Measurements from ENCODE around the gene KPRP.

Gene KPRP

GRCh38 chr1:152770411-152770810 lies 12.6 kb downstream of the KPRP start:
- no peak for DNase-seq (ENCODE audit: low spot score)

GRCh38 chr1:152774875-152775274 lies 17.1 kb downstream of the KPRP start, which contains the start of gene LCE1F:
TSS of gene LCE1F (plus strand) at chr1:152775140. CDS start at chr1:152776372, 1,232 bp downstream.
- no peak for DNase-seq (ENCODE audit: low spot score)

DNA sequence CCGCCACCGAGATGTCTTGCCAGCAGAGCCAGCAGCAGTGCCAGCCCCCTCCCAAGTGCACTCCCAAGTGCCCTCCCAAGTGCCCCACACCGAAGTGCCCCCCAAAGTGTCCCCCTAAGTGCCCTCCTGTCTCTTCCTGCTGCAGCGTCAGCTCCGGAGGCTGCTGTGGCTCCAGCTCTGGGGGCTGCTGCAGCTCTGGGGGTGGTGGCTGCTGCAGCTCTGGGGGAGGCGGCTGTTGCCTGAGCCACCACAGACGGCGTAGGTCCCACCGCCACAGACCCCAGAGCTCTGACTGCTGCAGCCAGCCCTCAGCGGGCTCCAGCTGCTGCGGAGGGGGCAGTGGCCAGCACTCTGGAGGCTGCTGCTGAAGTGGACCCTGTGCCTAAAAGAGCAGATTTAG lies 18.5 kb downstream of the KPRP start:
- DNase-seq (ENCODE audit: low spot score), result no peak

DNA sequence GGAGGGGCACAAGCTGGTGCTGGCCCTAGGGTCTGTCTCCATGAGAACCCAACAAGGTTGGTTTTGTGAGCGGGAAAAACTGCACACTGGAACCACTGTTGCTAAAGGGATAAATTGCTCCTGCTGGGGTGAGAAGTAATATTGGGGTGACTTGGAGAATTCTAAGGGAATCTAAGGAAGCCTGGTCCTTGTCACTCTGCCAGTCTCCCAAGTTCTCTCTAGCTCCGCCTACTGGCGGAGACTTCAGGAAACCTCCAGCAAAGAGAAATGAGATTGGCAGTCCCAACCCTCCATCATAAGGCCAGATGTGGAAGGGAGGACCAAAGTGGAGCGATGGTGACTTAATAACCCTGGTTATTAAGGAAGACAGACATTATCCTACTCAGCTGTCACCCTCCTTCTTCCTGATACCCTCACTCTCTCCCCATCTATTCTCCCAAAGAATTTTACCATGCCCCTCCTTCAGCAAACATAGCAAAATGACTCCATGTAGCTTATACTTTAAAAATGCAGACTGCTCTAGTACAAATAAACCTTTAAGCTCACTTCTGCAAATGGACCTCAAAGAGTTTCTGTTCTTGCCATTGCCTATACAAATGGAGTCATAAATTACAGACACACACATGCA lies 19.8 kb downstream of the KPRP start:
- DNase-seq (ENCODE audit: low spot score), result peak; percentile 16

- DNase-seq (ENCODE audit: low spot score), result no peak
Observed at GRCh38 chr1:152783095-152783494, 25.3 kb downstream of the KPRP start.

- DNase-seq (ENCODE audit: low spot score), result no peak
Observed at GRCh38 chr1:152786077-152786476, 28.3 kb downstream of the KPRP start, which contains the start of gene LCE1E. TSS of gene LCE1E (plus strand) at chr1:152786257. CDS start at chr1:152787300, 1,043 bp downstream.

DNA sequence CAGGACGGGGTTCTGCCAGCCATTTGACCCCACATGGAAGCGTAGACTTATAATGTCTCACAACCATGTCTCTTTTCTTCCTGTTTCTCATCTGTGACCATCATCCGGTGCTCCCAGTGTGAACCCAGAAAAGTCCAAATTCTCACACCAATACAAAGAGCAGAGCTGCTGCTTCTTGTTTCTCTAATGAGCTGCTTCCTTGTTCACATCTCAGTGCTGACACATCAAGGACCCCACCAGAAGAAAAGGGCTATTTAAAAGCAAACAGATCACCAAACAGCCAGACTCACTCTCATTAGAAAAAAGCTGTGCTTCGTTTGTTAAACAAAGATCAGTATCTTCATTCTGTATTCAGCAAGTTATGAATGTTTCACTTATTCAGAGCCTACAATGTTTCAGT lies 37.9 kb downstream of the KPRP start:
- DNase-seq (ENCODE audit: low spot score), result no peak

DNA sequence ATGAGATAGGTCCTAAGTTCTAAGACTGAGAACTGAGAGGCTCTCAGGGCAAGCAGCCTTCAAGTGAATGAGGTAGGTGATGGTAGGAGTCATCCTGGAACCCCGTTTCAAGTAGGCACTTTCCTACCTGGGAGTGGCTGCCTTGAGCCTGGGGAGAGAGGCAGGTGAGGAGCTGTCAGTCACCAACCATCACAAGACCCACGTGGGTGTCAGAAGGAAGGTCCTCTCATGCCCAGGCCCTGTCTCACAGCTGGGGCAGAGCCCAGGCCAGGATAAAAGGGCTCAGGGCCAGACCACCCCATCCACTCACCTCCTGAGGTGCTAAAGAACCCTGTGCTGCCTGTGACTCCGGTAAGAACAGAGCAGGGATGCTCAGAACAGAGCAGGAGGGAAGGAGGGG lies 38.6 kb downstream of the KPRP start, which contains the start of gene LCE1D:
LCE1D (plus strand) TSS at position 301 of the 400 bp plus-strand sequence. CDS start 1,074 bp downstream, outside the sequence.
- no peak for DNase-seq (ENCODE audit: low spot score)

DNA sequence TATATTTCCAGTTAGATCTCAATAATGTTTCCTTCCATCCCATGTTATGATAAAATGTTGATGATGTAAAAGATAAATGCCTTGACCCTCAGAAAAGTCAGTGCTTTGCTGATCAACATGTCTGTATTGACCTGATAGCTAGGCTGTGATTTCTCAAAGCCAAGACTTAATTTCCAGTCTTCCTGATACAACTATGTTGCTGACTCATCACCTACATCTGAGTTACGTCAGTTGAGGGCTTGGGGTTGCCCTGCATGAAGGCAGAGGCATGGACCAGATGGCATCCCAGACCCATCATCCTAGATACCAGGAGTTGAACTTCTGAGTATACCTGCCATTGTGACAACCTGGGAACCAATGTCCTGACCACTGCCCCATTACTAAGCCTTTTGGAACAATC lies 43.5 kb downstream of the KPRP start:
- no peak for DNase-seq (ENCODE audit: low spot score)

DNA sequence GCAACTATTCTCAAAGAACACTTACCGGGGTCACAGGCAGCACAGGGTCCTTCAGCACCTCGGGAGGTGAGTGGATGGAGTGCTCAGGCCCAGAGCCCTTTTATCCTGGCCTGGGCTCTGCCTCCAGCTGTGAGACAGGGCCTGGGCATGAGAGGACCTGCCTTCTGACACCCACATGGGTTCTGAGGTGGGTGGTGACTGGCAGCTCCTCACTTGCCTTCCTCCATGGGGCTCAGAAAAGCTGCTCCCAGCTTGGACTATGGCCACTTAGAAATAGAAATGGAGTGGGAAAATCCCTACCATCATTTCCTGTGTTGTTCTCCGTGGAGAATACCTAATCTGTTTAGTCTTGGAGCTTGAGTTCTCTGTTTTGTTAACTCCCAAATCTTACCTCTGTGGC lies 48.8 kb downstream of the KPRP start, which contains the start of gene LCE1C:
LCE1C (minus strand) TSS at position 76 of the 400 bp plus-strand sequence. CDS start 1,173 bp downstream, outside the sequence.
- no peak for DNase-seq (ENCODE audit: low spot score)

- DNase-seq (ENCODE audit: low spot score), result no peak
Observed at GRCh38 chr1:152811050-152811449, 53.2 kb downstream of the KPRP start.

All from cerebellar cortex (tissue), 1 donor.